Measurements from ENCODE around the gene ADIRF. TPM values are rescaled to one million over a fixed set of nuclear protein-coding genes. Genes with fewer than 3 reads are reported as not detected.
A peak's percentile ranks its signal among the peaks of the same experiment; 100 is the strongest.

The ADIRF gene
- total RNA-seq, 2 donors from 2014 or later = 113 to 115 TPM

- no peaks in the 10 kb centered on the region for H3K36me3 ChIP-seq (replicated peaks in 1 of 2; ENCODE audit: insufficient read depth in 1 of 2, low read depth in 2 of 2)
- intact Hi-C loops (cut with DNase I) = no loop called here
- DNase-seq (no peak), ATAC-seq (no peak)
- no peaks in the 10 kb centered on the region for H3K27me3 ChIP-seq
- TF ChIP-seq POLR2A (IDR thresholded peaks at IDR 0.05) (no peak), CTCF (IDR thresholded peaks at IDR 0.05) (no peak)
- H3K9me3 ChIP-seq = no peaks in the 10 kb centered on the region
- H3K27ac ChIP-seq = peak overlapping the region in 2 of 4 donors; percentile 95 to 99
- H3K4me3 ChIP-seq = no peak overlapping the region
- peaks cover 56% of the 10 kb centered on the region for H3K4me1 ChIP-seq
- WGBS, 2 donors = 83 to 88% methylated on average over 4 to 7 of the region's 7 CpGs
Measured at GRCh38 chr10:86967481-86967941, 771 bp upstream of the ADIRF start.

- H3K27me3 ChIP-seq = no peaks in the 10 kb centered on the region
- ATAC-seq (no peak), DNase-seq (no peak)
- no peak for TF ChIP-seq CTCF (IDR thresholded peaks at IDR 0.05)
- intact Hi-C loops (cut with DNase I) = no loop called here
- H3K36me3 ChIP-seq (replicated peaks in 1 of 2; ENCODE audit: insufficient read depth in 1 of 2, low read depth in 2 of 2) = no peaks in the 10 kb centered on the region
- H3K4me3 ChIP-seq = no peak overlapping the region
- 53 to 59% methylated on average over 9 of the region's 9 CpGs for WGBS, 2 donors
- no peaks in the 10 kb centered on the region for H3K9me3 ChIP-seq
- peaks cover 56% of the 10 kb centered on the region for H3K4me1 ChIP-seq
- H3K27ac ChIP-seq = peak overlapping the region in 3 of 4 donors; percentile 91 to 99 (median 95)
Measured at GRCh38 chr10:86968994-86969355, 693 bp downstream of the ADIRF start.

- no peak for ATAC-seq
- Histone ChIP-seq H3K27me3 (no peaks in the 10 kb centered on the region), H3K9me3 (no peaks in the 10 kb centered on the region), H3K4me3 (no peak overlapping the region), H3K36me3 (replicated peaks in 1 of 2; ENCODE audit: insufficient read depth in 1 of 2, low read depth in 2 of 2) (no peaks in the 10 kb centered on the region), H3K27ac (peak overlapping the region; percentile 12 to 99 (median 93)), H3K4me1 (peaks cover 56% of the 10 kb centered on the region)
- DNase-seq = no peak
- WGBS, 2 donors = 76 to 92% methylated on average over 2 to 8 of the region's 8 CpGs
- intact Hi-C loops (cut with DNase I) = no loop called here
- TF ChIP-seq POLR2A (IDR thresholded peaks at IDR 0.05) (no peak), CTCF (IDR thresholded peaks at IDR 0.05) (no peak)
Measured at GRCh38 chr10:86969421-86970041, 1.2 kb downstream of the ADIRF start.

GRCh38 chr10:86970162-86970981 is 2.1 kb downstream of the ADIRF start:
- Histone ChIP-seq H3K4me1 (peaks cover 56% of the 10 kb centered on the region), H3K4me3 (peak overlapping the region; percentile 4 to 71), H3K27ac (peak overlapping the region; percentile 88 to 99 (median 93)), H3K36me3 (replicated peaks in 1 of 2; ENCODE audit: insufficient read depth in 1 of 2, low read depth in 2 of 2) (no peaks in the 10 kb centered on the region), H3K9me3 (no peaks in the 10 kb centered on the region), H3K27me3 (no peaks in the 10 kb centered on the region)
- peak; percentile 12 for ATAC-seq
- intact Hi-C loops (cut with DNase I) = no loop called here
- 13 to 29% methylated on average over 21 to 30 of the region's 30 CpGs for WGBS, 2 donors
- peak; percentile 55 to 75 (median 70) for DNase-seq
- TF ChIP-seq POLR2A (IDR thresholded peaks at IDR 0.05) = peak in 2 of 3 donors; percentile 0 to 18
- no peak for TF ChIP-seq CTCF (IDR thresholded peaks at IDR 0.05)
